Nephron progenitor cell (in vitro differentiated cells): ENCODE data around the gene ANTXR1.

Experiments used
- DNase-seq: peaks from one replicate; pipeline ENCODE4 v3.0.0; 2021
- H3K27ac Mint-ChIP-seq: 2 replicates; pipeline ENCODE4 v1.8.0; 2021; ENCODE audit warnings: mild to moderate bottlenecking, moderate library complexity, mixed read lengths
- H3K27me3 Mint-ChIP-seq: 2 replicates; pipeline ENCODE4 v1.8.0; 2021; ENCODE audit warnings: mild to moderate bottlenecking, low read depth, mixed read lengths; ENCODE audit not compliant: poor library complexity
- H3K36me3 Mint-ChIP-seq: 2 replicates; pipeline ENCODE4 v1.8.0; 2021; ENCODE audit warnings: low read depth, mixed read lengths
- H3K4me1 Mint-ChIP-seq: 2 replicates; pipeline ENCODE4 v1.8.0; 2021; ENCODE audit warnings: mixed read lengths
- H3K4me3 Mint-ChIP-seq: 2 replicates; pipeline ENCODE4 v1.8.0; 2021; ENCODE audit warnings: mild to moderate bottlenecking, moderate library complexity, mixed read lengths
- H3K9me3 Mint-ChIP-seq: 2 replicates; pipeline ENCODE4 v1.8.0; 2021; ENCODE audit warnings: mild to moderate bottlenecking, moderate library complexity, mixed read lengths
- CTCF ChIP-seq: fragments of 200-600 bp; sonication (generic); IDR thresholded peaks from 2 replicates; pipeline ENCODE4 v1.5.0; 2021; ENCODE audit warnings: antibody characterized with exemption

ANTXR1 gene

GRCh38 chr2:69133898-69134297, 120.9 kb downstream of the ANTXR1 start:
- Mint-ChIP-seq H3K4me1 (no peaks in the 10 kb centered on the region), H3K27me3 (no peaks in the 10 kb centered on the region), H3K9me3 (no peaks in the 10 kb centered on the region), H3K36me3 (peaks cover 53% of the 10 kb centered on the region), H3K4me3 (no peak overlapping the region), H3K27ac (no peak overlapping the region)
- no peak for TF ChIP-seq CTCF
- DNase-seq, result no peak

- peaks cover 52% of the 10 kb centered on the region for H3K36me3 Mint-ChIP-seq
- H3K27ac Mint-ChIP-seq, result no peak overlapping the region
- H3K4me3 Mint-ChIP-seq, result no peak overlapping the region
- no peaks in the 10 kb centered on the region for H3K27me3 Mint-ChIP-seq
- no peak for DNase-seq
- H3K4me1 Mint-ChIP-seq, result no peaks in the 10 kb centered on the region
- H3K9me3 Mint-ChIP-seq, result no peaks in the 10 kb centered on the region
- no peak for TF ChIP-seq CTCF
Measured at GRCh38 chr2:69134306-69134945, 121.4 kb downstream of the ANTXR1 start.

GRCh38 chr2:69138247-69138772, 125.3 kb downstream of the ANTXR1 start:
- Mint-ChIP-seq H3K4me3 (no peak overlapping the region), H3K4me1 (no peaks in the 10 kb centered on the region), H3K27ac (no peak overlapping the region), H3K27me3 (no peaks in the 10 kb centered on the region), H3K36me3 (peaks cover 39% of the 10 kb centered on the region), H3K9me3 (no peaks in the 10 kb centered on the region)
- no peak for TF ChIP-seq CTCF
- no peak for DNase-seq

- Mint-ChIP-seq H3K9me3 (no peaks in the 10 kb centered on the region), H3K27me3 (no peaks in the 10 kb centered on the region), H3K27ac (peak overlapping the region; percentile 15), H3K36me3 (peaks cover 33% of the 10 kb centered on the region), H3K4me3 (no peak overlapping the region), H3K4me1 (no peaks in the 10 kb centered on the region)
- no peak for TF ChIP-seq CTCF
- no peak for DNase-seq
Measured at GRCh38 chr2:69138793-69139459, 125.9 kb downstream of the ANTXR1 start.

- H3K4me1 Mint-ChIP-seq, result peaks cover 5% of the 10 kb centered on the region
- DNase-seq, result no peak
- H3K4me3 Mint-ChIP-seq, result no peak overlapping the region
- TF ChIP-seq CTCF, result no peak
- no peaks in the 10 kb centered on the region for H3K27me3 Mint-ChIP-seq
- no peak overlapping the region for H3K27ac Mint-ChIP-seq
- no peaks in the 10 kb centered on the region for H3K9me3 Mint-ChIP-seq
- peaks cover 35% of the 10 kb centered on the region for H3K36me3 Mint-ChIP-seq
Measured at GRCh38 chr2:69139778-69140670, 127.0 kb downstream of the ANTXR1 start.
